Ascending aorta (tissue), 2 donors: ENCODE data around the gene TATDN3. TPM values are rescaled to one million over a fixed set of nuclear protein-coding genes. Genes with fewer than 3 reads are reported as not detected.
"Not testable (repeated sequence)": the region's sequence is repeated elsewhere in the genome, so short reads cannot be mapped to it uniquely, and the experiment has no call there.

Experiments
- DNase-seq, 2 donors: peaks; one replicate each; pipeline ENCODE4 v3.0.0-alpha.2; 2019; ENCODE audit warnings: low spot score in 2 of 2
- H3K27ac ChIP-seq, 2 donors: fragments of 200-600 bp; sonication (generic); one replicate each; pipeline ENCODE4 v1.5.1; 2016 to 2017; ENCODE audit warnings: mild to moderate bottlenecking in 1 of 2
- H3K27me3 ChIP-seq: fragments of 200-600 bp; sonication (generic); one replicate; pipeline ENCODE4 v1.5.1; 2017
- H3K36me3 ChIP-seq, 2 donors: fragments of 200-600 bp; sonication (generic); one replicate each; pipeline ENCODE4 v1.5.1; 2016
- H3K4me1 ChIP-seq, 2 donors: fragments of 200-600 bp; sonication (generic); one replicate each; pipeline ENCODE4 v1.5.1; 2016 to 2017; ENCODE audit warnings: mild to moderate bottlenecking in 1 of 2
- H3K4me3 ChIP-seq, 2 donors: fragments of 200-600 bp; sonication (generic); one replicate each; pipeline ENCODE4 v1.5.1; 2016 to 2017; ENCODE audit warnings: mild to moderate bottlenecking in 1 of 2
- H3K9me3 ChIP-seq, 2 donors: fragments of 200-600 bp; sonication (generic); one replicate each; pipeline ENCODE4 v1.5.1; 2016
- CTCF ChIP-seq, 3 experiments: fragments of 200-600 bp in 2 of 3; fragments of 450-650 bp in 1 of 3; sonication (generic) in 2 of 3; IDR thresholded peaks; one replicate each; pipeline ENCODE4 v1.5.1; 2016 to 2019; ENCODE audit warnings: antibody characterized with exemption in 3 of 3, mild to moderate bottlenecking in 1 of 3, moderate library complexity in 1 of 3
- intact Hi-C: fragments of 100-400 bp; cut with DNase I; formaldehyde crosslinking; loops from one replicate; pipeline ENCODE4 v1.15.1; 2023
- total RNA-seq: library from RNA; depleted of rRNA; stranded (reverse); fragments of >200 nt; gene quantifications from one replicate; pipeline ENCODE4 v1.1.0, GENCODE V29; 2016

The TATDN3 gene
- total RNA-seq, 1 donor from 2014 or later: 2.7 TPM

DNA sequence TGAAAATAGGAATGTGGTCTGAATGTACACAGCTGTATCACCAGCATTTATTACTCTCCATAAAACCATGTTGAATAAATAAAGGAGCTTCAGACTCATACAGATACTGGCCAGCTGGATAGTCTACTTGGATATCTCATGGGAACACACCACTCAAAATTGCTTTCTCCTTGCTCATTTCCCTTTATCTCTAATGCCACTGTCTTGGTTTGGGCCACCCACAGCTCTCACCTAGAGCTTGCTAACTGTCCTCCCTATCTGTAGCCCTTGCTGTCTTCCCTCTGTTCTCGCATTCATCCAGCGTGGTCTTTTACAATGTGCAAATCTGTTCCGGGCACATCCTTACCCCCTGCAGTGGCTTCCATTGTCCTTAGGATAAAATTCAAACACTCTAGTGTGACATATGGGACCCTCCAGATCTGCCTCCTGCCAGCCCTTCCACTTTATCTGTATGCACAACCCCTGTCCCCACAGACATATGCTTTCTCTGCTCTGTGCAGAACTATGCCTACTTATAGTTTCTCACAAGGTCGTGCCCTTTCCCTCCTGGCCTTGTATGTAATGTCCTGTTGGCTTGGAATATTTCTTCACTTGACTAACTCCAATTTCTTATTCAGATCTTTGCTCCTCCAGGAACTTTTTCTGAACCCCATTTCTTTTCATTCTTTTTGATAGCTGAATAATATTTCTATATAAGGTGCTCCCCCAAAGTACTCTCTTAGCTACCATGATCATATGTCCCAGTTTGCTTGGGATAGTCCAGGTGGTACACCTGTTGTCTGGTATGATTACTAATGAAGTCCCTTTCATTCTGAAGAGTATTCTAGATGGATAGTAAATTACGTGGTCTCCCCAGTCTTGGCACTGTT, 69.3 kb downstream of the TATDN3 start:
- Histone ChIP-seq H3K4me3 (no peak overlapping the region), H3K36me3 (peaks cover 0 to 3% of the 10 kb centered on the region in 2 donors), H3K27ac (no peak overlapping the region), H3K9me3 (no peaks in the 10 kb centered on the region), H3K4me1 (peaks cover 6 to 9% of the 10 kb centered on the region in 2 donors), H3K27me3 (no peaks in the 10 kb centered on the region)
- TF ChIP-seq CTCF (IDR thresholded peaks at IDR 0.05): no peak
- intact Hi-C loops: no loop called here
- DNase-seq: no peak

- Histone ChIP-seq H3K36me3 (peaks cover 0 to 3% of the 10 kb centered on the region in 2 donors), H3K4me3 (no peak overlapping the region), H3K27ac (no peak overlapping the region), H3K9me3 (no peaks in the 10 kb centered on the region), H3K4me1 (peaks cover 5 to 6% of the 10 kb centered on the region in 2 donors), H3K27me3 (no peaks in the 10 kb centered on the region)
- intact Hi-C loops: no loop called here
- no peak for TF ChIP-seq CTCF (IDR thresholded peaks at IDR 0.05)
- DNase-seq: no peak
Observed at GRCh38 chr1:212862111-212862690, 70.5 kb downstream of the TATDN3 start.

GRCh38 chr1:212863345-212863744, 71.7 kb downstream of the TATDN3 start:
- H3K9me3 ChIP-seq, H3K4me1 ChIP-seq, DNase-seq, intact Hi-C loops, H3K4me3 ChIP-seq, H3K27me3 ChIP-seq, H3K36me3 ChIP-seq, H3K27ac ChIP-seq: not testable (repeated sequence)

- Histone ChIP-seq H3K4me3 (no peak overlapping the region), H3K27ac (no peak overlapping the region), H3K9me3 (no peaks in the 10 kb centered on the region), H3K27me3 (no peaks in the 10 kb centered on the region), H3K36me3 (peaks cover 0 to 3% of the 10 kb centered on the region in 2 donors), H3K4me1 (no peaks in the 10 kb centered on the region)
- no peak for DNase-seq
- TF ChIP-seq CTCF (IDR thresholded peaks at IDR 0.05): no peak
- intact Hi-C loops: no loop called here
Observed at GRCh38 chr1:212864201-212864600, 72.5 kb downstream of the TATDN3 start.

Other genes with a start within 250 kb of the TATDN3 start
- gene ATF3, start 183.1 kb upstream of the TATDN3 start, total RNA-seq: 79.1 TPM
- 18.4 TPM for gene BATF3, start 92.1 kb upstream of the TATDN3 start, total RNA-seq
- gene NSL1, start 117 bp upstream of the TATDN3 start, total RNA-seq: 69.1 TPM
- not detected for gene SPATA45, start 55.8 kb downstream of the TATDN3 start, total RNA-seq
- 5.7 TPM for gene FLVCR1, start 66.4 kb downstream of the TATDN3 start, total RNA-seq
- 0.11 TPM for gene VASH2, start 158.6 kb downstream of the TATDN3 start, total RNA-seq
- gene ANGEL2, start 224.0 kb downstream of the TATDN3 start, total RNA-seq: 36.7 TPM